Stimulated activated CD4-positive, alpha-beta T cell treated with anti-CD3 and anti-CD28 coated beads, Interleukin-1b, Interleukin-23, amount 100 ng/mL, for 1 hour (primary cell): Measurements from ENCODE around the gene TUBA1C.

Source experiments
- DNase-seq, 2 donors: peaks; one replicate each; pipeline ENCODE4 v3.0.0-alpha.2; 2020; ENCODE audit warnings: low read depth in 2 of 2

TUBA1C gene

DNA sequence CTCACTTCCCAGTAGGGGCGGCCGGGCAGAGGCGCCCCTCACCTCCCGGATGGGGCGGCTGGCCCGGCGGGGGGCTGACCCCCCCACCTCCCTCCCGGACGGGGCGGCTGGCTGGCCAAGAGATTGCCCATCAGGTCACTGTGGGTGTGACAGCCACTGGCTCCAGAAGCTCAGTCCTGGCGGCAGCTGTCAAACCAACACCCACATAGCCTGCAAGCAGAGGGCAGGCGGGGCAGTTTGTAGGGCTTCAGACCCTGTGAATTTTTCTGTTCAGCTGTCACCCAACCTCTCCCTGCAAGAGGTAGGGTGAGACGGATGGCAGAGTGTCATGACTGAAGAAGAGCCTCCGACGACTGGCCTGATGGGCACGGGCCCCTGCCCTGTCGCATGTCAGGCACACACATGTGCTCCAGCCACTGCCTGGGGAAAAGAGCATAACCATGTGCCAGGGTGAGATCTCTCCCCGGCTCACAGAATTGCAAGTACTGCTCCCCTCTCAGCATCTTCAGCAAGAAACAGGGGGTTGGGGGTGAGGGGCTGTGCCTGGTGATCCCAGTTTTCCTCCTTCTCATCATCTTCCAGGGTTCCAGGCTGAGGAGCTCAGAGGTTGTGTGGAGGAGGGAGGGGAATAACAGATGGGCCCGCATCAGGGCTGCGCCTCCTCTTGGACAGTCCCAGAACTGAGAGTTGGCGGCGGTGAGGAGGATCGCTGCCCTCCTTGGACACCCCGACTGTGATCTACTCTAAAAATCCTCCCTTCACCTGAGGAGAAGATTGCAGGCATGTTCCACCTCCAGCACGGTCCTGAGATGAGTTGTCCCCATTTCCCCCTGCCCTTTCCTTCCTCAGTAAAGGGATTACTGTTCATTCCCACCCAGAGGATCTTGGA is 18.9 kb downstream of the TUBA1C start:
- no peak for DNase-seq

DNA sequence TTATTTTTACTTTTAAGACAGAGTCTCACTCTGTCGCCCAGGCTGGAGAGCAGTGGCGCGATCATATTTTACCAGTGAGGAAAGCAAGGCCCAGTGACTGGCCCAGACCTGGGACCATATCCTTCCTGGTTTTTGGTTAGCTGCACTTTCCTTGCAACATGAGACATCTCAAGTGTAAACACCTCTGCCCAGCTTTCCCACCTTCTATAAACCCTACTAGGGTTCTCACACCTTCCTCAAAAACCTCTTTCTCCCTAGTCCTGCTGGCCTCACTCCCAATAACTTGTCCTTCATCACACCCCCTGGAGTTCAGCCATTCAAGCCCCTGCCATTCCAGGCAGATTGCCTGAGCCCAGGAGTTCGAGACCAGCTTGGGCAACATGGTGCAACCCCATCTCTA is 19.8 kb downstream of the TUBA1C start:
- DNase-seq: no peak

DNA sequence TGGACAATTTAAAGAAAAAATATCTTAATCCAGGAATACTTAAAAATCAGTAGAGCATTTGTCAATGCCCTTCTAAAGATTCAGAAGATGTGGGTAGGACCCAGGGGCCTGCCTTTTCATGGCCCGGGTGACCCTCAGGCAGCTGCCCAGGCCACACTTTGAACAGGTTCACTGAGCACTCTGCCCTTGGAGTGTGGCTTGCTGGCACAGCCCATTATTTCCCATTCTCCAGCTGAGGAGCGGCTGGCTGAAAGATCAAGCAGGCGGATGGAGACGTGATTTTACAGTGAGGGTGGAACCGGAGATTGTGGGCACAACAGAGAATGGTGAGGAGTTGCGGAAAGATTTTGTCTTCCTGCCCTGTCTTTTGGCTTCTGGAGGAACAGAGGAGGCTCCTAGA is 23.0 kb downstream of the TUBA1C start:
- DNase-seq: no peak

DNA sequence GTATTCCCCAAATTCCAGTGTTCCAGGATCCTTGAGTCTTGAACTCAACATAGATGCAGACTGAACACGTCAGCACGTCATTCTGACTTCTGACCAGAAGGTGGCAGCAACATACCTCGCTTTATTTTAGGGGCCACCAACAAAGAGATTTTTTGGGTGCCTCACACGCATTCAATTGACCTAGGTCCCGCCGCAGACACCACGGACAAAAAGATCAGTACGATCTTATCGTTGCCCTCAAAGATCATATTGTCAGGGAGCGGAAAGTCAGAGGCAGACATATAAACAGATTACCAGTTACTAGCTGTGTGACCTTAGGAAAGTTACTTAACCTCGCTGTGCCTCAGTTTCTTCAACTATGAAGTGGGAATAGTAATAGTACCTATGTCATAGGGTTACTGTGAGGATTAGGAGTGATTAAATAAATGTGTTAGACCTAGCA is 23.6 kb downstream of the TUBA1C start:
- peak; percentile 18 to 49 for DNase-seq

DNA sequence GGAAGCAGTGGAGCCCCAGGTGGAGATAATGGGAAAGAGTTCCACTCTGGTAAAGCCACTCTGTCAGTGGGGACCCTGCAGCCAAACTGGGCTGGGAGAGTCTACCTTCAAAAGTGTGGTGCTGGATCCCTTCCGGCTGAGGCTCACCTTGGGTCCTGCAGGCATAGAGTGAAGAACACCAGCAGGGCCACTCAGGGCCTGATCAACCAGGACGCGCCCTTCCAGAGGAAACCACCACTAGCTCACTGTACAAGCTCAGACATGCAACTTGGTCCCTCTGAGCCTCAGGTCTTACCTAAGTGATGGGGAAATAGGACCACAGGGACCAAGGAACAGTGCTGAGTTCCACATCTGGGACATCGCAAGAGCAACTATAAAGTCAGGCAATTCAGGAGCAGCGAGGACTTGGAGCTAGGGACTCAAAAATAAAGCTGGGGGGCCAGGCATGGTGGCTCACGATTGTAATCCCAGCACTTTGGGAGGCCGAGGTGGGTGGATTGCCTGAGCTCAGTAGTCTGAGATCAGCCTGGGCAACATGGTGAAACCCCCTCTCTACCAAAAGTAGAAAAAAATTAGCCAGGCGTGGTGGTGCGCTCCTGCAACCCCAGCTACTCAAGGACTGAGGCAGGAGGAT is 24.2 kb downstream of the TUBA1C start:
- no peak for DNase-seq

DNA sequence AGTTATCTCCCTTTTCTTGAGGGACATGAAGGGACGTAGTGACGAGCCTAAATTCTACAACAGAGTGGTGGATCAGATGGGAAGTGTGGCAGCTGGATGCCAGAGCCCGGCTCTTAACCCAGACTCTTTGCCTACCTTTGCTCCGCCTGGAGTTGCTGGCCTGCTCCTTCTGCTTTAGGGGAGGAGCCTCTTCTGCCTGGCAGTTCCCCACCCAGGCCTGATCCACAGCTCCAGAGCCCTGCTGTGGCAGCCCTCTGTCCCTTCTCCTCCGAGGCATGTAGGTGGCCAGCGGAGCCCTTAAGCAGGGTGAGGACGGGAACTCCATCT is 27.8 kb downstream of the TUBA1C start:
- no peak for DNase-seq

DNA sequence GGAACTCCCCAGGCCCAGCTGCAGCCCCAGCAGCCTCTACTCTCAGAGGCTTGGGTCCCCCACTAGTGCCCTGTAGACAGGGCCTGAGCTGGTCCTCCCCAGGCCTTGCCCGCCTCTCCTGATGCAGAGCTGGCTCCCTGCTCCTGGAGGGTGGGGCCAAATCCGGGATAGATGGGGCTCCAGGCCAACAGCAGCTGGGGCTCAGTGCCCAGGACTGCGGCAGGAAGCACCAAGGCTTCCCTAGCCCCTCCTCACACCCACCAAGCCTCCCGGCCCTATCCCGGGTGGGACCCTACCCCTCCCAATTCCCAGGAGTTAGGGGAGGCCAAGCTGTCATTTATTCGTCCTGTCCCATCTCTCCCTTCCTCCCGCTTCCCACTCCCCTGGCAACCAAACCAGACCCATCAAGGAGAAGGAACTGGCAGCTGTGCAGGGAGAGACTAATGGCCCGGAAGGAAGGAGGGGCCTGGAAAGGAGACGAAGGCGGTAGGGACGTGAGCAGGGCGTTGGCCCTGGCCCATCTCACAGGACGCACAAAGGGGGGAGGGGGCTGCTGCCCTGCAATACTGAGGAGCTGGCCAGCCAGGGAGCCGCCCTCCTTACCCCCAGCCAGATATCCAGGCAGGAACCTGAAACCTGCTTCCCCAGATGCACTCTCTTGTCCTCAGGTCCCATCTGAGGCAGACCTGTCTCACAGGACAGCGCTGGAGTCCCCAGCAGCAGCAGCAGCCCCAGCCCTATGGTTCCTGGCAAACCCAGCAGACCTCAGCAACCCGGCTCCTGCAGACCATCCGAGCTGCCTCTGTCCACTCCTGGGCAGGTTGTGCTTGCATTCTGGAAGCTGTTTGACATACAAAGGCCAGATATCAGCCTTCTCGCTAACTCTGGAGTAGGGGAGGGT is 28.4 kb downstream of the TUBA1C start:
- no peak for DNase-seq

DNA sequence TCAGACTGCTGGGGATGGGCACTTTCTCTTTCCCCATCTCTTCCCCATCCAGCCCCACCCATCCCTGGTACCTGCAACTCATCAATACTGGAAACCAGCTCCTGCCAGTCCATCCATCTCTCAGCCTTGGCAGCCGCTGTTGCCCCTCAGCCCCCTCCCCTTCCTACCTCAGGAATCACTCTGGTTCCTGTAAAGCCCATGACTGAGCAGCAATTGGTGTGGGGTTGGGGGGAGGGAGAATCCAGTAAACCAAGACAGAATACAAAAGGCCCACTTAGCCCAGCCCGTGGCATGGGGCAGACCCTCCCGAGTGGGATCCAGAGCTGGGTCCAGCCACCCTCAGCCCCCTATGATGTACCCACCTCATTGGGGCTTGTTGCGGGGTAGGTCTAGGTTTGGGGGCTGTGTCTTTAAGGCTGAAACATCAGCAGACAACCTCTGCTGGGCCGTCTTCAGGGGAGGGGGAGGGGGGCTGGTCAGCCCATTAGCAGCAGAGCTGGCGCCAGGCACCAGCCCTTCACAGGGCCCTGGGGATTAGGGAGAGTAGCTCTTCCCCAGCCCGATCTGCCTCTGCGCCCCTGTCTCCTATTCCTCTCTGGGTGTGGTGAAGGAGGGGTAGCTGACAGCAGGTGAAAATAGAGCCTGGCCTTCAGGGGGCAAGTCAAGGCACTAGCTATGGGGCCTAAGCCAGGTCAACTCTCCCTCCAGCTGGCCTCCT is 29.4 kb downstream of the TUBA1C start:
- no peak for DNase-seq

DNA sequence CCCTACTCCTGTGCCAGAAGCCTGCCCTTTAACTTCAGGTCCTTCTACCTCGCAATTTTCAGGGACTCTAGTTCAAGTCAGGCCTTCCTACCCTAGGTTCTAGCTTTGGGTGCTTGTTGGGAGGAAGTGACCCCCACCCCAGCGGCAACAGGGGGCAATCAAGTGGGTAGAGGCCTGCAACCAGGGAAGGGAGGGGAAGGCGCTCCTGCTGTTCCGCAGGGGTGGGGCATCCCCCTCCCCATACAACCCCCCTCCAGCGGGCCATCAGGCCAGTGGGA is 29.9 kb downstream of the TUBA1C start:
- no peak for DNase-seq

DNA sequence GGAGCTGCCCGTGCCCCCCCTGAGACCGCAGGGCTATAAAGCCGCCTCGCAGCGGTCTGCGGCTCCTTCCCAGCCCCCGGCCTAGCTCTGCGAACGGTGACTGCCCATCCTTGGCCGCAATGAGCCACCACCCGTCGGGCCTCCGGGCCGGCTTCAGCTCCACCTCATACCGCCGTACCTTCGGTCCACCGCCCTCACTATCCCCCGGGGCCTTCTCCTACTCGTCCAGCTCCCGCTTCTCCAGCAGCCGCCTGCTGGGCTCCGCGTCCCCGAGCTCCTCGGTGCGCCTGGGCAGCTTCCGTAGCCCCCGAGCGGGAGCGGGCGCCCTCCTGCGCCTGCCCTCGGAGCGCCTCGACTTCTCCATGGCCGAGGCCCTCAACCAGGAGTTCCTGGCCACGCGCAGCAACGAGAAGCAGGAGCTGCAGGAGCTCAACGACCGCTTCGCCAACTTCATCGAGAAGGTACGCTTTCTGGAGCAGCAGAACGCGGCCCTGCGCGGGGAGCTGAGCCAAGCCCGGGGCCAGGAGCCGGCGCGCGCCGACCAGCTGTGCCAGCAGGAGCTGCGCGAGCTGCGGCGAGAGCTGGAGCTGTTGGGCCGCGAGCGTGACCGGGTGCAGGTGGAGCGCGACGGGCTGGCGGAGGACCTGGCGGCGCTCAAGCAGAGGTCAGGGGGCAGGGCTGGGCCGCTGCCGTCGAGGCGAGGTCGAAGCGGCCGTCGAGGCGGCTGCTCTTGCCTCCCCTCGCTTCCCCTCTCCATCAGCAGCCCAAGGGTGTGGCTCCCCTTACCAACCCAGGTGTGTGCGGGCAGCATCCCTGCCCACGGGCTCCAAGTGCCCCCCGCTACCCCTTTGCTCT is 30.4 kb downstream of the TUBA1C start, which contains the start of gene PRPH:
TSS of gene PRPH (plus strand) at position 66 of the 855 bp plus-strand sequence. CDS start at position 120, 54 bp downstream.
- no peak for DNase-seq

DNA sequence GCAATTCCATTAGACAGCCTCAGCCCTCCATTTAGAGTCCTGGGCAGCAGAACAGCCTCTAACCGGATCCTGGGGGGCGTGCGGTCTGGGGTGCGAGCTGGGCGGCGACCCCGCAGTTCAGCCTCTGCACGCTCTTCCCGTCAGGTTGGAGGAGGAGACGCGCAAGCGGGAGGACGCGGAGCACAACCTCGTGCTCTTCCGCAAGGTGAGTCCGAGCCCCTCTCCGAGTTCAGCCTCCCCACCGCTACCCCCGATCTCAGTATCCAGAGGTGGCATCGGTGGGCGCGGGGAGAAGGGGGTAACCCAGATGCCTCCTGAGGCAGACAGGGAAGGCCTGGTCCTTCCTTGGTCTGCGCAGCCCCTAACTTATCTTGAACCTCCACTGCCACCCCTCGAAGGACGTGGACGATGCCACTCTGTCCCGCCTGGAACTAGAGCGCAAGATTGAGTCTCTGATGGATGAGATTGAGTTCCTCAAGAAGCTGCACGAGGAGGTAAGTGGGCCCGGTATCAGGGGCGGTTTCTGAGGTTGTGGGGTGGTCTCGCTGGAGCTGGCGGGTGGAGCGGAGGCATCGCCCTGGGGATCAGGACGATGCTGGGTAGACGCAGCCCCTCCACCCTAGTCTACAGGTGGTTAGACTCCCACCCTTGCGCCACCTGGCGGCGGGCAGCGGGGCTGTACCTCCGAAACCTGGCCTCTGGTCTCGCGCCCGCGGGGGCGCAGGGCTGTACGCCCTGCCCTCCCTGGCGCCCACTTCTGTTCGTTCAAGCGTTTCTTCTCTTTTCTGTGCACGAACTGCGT is 31.4 kb downstream of the TUBA1C start:
- DNase-seq: peak in 1 of 2 donors; percentile 35

DNA sequence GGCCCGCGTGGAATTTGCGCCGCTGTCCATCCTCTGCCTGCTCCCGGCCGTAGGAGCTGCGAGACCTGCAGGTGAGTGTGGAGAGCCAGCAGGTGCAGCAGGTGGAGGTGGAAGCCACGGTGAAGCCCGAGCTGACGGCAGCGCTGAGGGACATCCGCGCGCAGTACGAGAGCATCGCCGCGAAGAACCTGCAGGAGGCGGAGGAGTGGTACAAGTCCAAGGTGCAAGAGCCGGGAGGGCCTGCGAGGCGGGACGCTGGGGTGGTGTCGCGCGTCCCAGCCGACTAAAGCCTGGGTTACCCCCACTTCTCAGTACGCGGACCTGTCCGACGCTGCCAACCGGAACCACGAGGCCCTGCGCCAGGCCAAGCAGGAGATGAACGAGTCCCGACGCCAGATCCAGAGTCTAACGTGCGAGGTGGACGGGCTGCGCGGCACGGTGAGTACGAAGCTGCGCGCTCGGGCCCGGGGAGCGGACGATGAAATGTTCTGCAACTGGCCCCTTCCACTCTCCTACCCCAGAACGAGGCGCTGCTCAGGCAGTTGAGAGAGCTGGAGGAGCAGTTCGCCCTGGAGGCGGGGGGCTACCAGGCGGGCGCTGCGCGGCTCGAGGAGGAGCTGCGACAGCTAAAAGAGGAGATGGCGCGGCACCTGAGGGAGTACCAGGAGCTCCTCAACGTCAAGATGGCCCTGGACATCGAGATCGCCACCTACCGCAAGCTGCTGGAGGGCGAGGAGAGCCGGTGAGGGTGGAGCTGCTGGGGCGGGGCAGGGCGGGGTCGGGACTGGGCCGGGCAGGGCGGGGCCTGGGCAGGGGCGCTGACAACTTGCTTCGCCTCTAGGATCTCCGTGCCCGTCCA is 32.2 kb downstream of the TUBA1C start:
- no peak for DNase-seq

DNA sequence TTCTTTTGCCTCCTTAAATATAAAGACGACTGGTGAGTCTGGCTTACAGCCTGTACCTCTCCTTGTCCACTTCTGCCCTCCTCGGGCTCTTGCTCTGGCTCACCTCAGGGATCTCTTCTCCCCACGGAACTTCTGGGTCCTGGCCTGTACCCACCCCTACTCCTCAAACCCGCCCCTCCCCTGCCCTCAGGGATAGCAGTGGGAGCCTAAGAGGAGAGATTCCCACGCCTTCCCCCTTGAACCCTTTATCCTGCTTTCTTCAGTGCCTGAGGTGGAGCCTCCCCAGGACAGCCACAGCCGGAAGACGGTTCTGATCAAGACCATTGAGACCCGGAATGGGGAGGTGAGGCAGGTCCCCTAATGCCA is 32.8 kb downstream of the TUBA1C start:
- no peak for DNase-seq

DNA sequence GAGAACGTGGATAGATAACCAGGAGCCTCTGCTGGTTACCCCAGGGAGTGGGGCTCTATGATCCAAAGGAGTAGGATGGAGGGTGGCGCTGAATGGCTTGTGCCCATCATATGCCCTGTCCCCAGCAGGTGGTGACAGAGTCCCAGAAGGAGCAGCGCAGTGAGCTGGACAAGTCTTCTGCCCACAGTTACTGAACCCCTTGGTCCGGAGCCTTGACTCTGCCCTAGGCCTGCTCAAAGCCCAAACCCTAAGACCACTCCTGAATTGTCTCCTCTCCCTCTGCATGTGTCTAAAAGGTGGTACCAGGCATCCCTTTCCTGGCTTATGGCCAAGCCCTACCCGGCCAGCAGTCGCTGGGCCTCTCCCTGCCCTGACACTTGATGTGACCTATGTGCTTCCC is 33.3 kb downstream of the TUBA1C start:
- no peak for DNase-seq

DNA sequence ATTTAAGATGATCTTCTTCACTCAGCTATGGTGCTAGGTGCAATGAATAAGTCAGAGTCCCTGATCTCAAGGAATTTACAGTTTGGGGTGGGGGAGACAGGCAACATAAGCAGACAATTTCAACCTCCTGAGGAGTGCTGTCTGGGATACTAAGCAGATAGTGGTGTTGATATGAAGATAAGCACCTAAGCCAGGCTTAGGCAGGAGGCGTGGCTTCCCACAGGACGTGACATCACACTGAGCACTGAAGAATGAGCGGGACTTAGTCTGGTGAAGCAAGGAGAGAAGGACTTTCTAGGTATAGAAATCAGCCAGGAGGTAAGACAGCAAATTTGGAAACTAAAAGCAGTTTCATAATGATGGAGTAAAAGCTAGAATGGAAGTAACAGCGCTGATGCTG is 36.9 kb downstream of the TUBA1C start:
- DNase-seq: no peak

DNA sequence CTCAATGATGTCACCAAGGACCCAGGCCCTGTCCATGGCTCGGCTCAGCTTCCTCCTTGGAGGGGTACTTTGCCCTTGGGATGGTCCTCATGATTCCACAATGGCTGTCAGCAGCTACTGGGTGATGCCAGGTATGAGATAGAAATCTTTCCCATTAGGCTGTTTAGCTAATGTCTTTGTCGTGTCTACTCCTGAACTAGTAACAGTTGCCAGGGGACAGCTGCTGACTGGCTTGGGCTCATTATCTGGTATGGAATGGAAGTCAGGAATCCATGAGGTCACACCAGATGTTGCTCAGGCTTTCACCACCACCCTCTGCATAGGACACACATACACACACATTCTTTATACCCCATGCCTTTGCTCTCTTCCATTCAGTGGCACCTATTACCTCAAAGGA is 39.3 kb downstream of the TUBA1C start:
- DNase-seq: no peak

DNA sequence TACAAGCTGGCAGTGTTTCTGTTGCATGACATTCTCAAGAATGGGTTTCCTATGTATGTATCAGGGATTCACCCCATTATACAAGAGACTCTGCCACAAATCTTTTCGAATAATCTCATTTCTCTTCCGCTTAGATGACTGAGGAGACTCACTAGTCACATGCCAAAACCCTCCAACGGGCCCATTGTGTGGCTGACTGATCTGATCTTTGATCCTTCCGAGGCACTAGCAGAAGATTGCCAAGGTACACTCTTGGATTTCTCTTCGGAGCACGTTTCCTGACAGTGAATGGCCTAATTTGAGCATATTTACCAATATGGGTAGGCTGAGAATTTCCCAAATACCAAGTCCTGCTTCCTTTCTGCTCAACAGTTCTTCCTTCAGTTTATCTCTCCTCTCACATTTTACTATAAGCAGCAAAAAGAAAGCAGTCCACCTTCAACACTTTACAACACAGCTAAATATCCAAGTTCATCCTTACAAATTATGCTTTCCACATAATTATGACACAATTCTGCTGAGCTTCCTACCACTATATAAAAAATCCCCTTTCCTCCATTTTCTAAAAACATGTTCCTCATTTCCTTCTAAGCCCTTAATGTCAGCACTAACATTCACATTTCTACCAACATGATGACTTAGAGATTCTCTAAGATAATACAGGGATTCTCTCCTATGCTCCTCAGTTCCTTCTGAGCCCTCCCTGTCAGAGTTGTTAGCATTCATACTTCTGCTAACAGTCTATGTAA is 41.1 kb downstream of the TUBA1C start:
- no peak for DNase-seq

DNA sequence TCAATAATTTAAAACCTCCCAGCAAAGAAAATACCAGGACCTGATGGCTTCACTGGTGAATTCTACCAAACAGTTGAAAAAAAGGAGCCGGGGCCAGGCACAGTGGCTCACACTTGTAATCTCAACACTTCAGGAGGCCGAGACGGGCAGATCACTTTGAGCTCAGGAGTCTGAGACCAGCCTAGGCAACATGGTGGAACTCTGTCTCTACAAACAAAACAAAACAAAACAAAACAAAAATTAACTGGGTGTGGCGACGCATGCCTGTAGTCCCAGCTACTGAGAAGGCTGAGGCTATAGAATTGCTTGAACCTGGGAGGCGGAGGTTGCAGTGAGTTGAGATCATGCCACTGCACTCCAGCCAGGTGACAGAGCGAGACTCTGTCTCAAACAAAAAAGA is 44.5 kb downstream of the TUBA1C start:
- no peak for DNase-seq
